Uterus (tissue), 2 donors: ENCODE measurements around the gene ENPP4.
A peak's percentile ranks its signal among the peaks of the same experiment; 100 is the strongest.

Experiments
- POLR2A ChIP-seq, 2 donors: fragments of 450-650 bp; IDR thresholded peaks; one replicate each; pipeline ENCODE4 v1.6.1; 2016; ENCODE audit warnings: antibody characterized with exemption in 2 of 2, mild to moderate bottlenecking in 1 of 2, moderate library complexity in 1 of 2
- TF ChIP-seq, protein P1 (sequence below), 4 experiments: fragments of 200-600 bp in 2 of 4; fragments of 450-650 bp in 2 of 4; sonication (generic) in 2 of 4; IDR thresholded peaks; one replicate each; pipeline ENCODE4 v1.5.1; 2016 to 2019; ENCODE audit warnings: antibody characterized with exemption in 4 of 4, mild to moderate bottlenecking in 2 of 4, moderate library complexity in 1 of 4

GRCh38 chr6:46170357-46171289 is 40.8 kb downstream of the ENPP4 start, which contains the start of gene ENPP5:
- TF ChIP-seq, protein P1, sequence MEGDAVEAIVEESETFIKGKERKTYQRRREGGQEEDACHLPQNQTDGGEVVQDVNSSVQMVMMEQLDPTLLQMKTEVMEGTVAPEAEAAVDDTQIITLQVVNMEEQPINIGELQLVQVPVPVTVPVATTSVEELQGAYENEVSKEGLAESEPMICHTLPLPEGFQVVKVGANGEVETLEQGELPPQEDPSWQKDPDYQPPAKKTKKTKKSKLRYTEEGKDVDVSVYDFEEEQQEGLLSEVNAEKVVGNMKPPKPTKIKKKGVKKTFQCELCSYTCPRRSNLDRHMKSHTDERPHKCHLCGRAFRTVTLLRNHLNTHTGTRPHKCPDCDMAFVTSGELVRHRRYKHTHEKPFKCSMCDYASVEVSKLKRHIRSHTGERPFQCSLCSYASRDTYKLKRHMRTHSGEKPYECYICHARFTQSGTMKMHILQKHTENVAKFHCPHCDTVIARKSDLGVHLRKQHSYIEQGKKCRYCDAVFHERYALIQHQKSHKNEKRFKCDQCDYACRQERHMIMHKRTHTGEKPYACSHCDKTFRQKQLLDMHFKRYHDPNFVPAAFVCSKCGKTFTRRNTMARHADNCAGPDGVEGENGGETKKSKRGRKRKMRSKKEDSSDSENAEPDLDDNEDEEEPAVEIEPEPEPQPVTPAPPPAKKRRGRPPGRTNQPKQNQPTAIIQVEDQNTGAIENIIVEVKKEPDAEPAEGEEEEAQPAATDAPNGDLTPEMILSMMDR (IDR thresholded peaks at IDR 0.05), result no peak
- peak in 1 of 2 donors; percentile 40 for TF ChIP-seq POLR2A (IDR thresholded peaks at IDR 0.05)
